ENCODE measurements around the gene RBPMS2.

RBPMS2 gene

GRCh38 chr15:64781299-64781698, 5.9 kb upstream of the RBPMS2 start:
- no peak for DNase-seq (ENCODE audit: low read depth in 2 of 2)
- TF ChIP-seq, protein P1, sequence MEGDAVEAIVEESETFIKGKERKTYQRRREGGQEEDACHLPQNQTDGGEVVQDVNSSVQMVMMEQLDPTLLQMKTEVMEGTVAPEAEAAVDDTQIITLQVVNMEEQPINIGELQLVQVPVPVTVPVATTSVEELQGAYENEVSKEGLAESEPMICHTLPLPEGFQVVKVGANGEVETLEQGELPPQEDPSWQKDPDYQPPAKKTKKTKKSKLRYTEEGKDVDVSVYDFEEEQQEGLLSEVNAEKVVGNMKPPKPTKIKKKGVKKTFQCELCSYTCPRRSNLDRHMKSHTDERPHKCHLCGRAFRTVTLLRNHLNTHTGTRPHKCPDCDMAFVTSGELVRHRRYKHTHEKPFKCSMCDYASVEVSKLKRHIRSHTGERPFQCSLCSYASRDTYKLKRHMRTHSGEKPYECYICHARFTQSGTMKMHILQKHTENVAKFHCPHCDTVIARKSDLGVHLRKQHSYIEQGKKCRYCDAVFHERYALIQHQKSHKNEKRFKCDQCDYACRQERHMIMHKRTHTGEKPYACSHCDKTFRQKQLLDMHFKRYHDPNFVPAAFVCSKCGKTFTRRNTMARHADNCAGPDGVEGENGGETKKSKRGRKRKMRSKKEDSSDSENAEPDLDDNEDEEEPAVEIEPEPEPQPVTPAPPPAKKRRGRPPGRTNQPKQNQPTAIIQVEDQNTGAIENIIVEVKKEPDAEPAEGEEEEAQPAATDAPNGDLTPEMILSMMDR (IDR thresholded peaks at IDR 0.05; ENCODE audit: low read depth, low read length) = no peak
- no peak overlapping the region for H3K4me3 ChIP-seq (replicated peaks in 1 of 2; ENCODE audit: low read depth in 2 of 2, low read length in 2 of 2)

- TF ChIP-seq, protein P1 (IDR thresholded peaks at IDR 0.05; ENCODE audit: low read depth, low read length) = no peak
- no peak overlapping the region for H3K4me3 ChIP-seq (replicated peaks in 1 of 2; ENCODE audit: low read depth in 2 of 2, low read length in 2 of 2)
- DNase-seq (ENCODE audit: low read depth in 2 of 2) = no peak
Measured at GRCh38 chr15:64780600-64781156, 5.3 kb upstream of the RBPMS2 start.

GRCh38 chr15:64779630-64780029, 4.2 kb upstream of the RBPMS2 start:
- TF ChIP-seq, protein P1 (IDR thresholded peaks at IDR 0.05; ENCODE audit: low read depth, low read length) = no peak
- no peak overlapping the region for H3K4me3 ChIP-seq (replicated peaks in 1 of 2; ENCODE audit: low read depth in 2 of 2, low read length in 2 of 2)

GRCh38 chr15:64779024-64779423, 3.6 kb upstream of the RBPMS2 start:
- DNase-seq (ENCODE audit: low read depth in 2 of 2) = no peak
- TF ChIP-seq, protein P1 (IDR thresholded peaks at IDR 0.05; ENCODE audit: low read depth, low read length) = no peak
- H3K4me3 ChIP-seq (replicated peaks in 1 of 2; ENCODE audit: low read depth in 2 of 2, low read length in 2 of 2) = no peak overlapping the region

More at GRCh38 chr15:64779630-64780029, 4.2 kb upstream of the RBPMS2 start:
- DNase-seq (ENCODE audit: low read depth in 2 of 2) = no peak

- H3K4me3 ChIP-seq (replicated peaks in 1 of 2; ENCODE audit: low read depth in 2 of 2, low read length in 2 of 2) = peak overlapping the region in 1 of 2 donors; percentile 43
- DNase-seq (ENCODE audit: low read depth in 2 of 2) = no peak
- TF ChIP-seq, protein P1 (IDR thresholded peaks at IDR 0.05; ENCODE audit: low read depth, low read length) = no peak
Measured at GRCh38 chr15:64776402-64776786, 1.0 kb upstream of the RBPMS2 start.

- TF ChIP-seq, protein P1 (IDR thresholded peaks at IDR 0.05; ENCODE audit: low read depth, low read length) = no peak
- peak overlapping the region; percentile 21 to 24 for H3K4me3 ChIP-seq (replicated peaks in 1 of 2; ENCODE audit: low read depth in 2 of 2, low read length in 2 of 2)
- no peak for DNase-seq (ENCODE audit: low read depth in 2 of 2)
Measured at GRCh38 chr15:64774629-64775493, 528 bp downstream of the RBPMS2 start.

All from cardiac fibroblast (primary cell).